GM19455 (cell line): ENCODE data around the gene OSTM1.

Experiments
- ATAC-seq: cut with Tn5 transposase; IDR thresholded peaks from one replicate; pipeline ENCODE4 v1.9.1; 2021; ENCODE audit not compliant: unreplicated experiment

Gene OSTM1

DNA sequence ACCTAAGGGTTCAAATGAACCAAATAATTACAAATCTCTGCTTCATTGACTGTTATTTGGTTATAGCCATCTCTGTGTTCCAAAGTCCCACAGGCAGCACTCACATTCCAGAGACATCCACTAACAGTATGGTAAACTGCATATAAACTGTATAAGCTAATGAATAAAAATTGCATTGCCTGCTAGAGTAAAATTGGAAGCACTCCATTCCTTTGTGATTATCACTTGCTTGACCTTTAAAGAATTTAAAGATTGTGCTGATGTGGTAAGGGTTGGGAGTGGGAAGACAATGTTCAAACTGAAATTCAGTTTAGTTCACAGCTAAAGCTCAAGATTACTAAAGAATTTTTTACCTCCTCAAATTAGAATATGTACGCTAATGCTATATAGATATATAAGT is 31.0 kb upstream of the OSTM1 start:
- no peak for ATAC-seq

DNA sequence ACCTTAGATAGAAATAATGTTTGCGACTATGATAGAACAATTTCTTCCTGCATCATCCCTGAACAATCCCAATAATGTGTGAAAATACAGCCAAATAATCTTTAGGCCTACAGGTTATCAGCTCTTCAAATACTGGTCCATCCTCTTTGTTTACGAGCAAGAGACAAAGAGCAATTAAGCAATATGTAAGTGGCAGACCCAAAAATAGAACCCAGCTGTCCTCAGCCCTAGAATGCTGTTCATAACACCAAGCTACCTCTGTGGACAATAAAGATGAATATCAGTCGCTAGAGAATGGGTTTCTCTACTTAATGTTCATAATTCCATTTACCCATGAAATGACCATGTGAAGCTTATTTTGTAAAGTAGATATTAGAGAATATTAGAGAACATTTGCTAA is 28.4 kb upstream of the OSTM1 start:
- ATAC-seq, result no peak

DNA sequence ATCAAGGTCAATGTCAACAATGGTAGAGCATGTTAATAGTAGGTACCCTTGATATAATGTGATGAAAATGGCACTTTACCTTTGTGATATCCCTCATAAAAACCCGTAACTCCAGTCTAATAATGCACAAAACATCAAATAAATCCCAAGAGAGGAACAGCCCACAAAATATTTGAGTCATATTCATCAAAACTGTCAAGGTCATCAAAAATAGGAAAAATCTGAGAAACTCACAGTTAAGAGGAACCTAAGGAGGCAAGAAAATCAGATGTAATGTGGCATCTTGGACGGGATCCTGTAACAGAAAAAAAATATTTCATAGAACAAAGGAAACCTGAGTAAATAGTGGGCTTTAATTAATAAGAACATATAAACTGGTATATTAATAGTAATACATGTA is 25.5 kb upstream of the OSTM1 start:
- ATAC-seq, result no peak

DNA sequence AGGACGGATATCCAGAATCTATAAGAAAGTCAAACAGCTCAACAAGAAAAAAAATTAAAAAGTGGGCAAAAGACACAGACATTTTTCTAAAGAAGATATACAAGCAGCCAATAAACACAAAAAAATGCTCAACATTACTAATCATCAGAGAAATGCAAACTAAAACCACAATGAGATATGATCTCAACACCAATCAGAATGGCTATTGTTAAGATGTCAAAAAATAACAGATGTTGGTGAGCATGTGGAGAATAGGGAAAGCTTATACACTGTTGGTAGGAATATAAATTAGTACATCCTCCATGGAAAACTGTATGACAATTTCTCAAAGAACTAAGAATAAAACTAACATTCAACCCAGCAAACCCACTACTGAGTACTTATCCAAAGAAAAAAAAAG is 23.3 kb upstream of the OSTM1 start:
- ATAC-seq, result no peak

DNA sequence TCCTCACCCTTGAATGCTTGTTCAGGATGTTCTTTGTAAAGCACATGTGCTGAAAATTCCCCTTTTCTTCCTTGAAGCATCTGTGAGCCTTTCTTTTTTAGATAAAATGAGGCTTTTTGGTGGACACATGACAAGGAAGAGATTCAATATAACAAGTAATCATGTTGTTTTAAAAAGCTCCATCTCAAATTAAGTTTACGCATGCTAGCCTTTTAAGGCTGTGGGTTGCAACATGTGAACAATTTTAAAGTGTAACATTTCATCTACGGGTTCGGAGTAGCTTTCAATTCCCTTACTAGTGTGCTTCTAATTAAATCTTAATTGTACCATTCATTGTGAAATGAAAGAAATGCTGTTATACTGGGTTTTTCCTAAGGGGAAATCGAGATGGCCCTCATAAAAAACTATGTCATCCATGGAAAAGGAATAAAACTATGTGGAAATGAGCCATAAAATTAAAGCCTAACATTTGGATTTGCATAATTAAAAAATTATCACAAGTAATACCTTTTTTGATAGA is 19.3 kb upstream of the OSTM1 start:
- no peak for ATAC-seq

DNA sequence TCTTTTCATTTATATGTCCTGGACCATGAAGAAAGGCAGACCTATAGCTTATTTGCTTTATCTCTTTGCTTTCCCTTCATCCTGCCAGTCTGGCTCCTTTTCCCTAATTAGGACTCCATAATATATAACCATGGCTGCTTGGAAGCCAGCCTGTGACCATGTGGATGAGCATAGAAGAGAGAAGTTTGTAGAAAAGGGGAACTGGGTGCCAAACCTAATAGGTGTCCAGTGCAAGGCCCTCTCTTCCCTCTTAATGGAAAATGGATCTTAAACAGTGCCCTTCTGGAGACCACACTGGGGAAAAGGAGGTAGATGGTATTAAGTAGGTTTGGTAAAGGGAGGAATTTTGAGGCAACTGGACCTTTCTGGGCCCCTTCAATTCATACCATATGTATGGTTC is 16.7 kb upstream of the OSTM1 start:
- no peak for ATAC-seq

DNA sequence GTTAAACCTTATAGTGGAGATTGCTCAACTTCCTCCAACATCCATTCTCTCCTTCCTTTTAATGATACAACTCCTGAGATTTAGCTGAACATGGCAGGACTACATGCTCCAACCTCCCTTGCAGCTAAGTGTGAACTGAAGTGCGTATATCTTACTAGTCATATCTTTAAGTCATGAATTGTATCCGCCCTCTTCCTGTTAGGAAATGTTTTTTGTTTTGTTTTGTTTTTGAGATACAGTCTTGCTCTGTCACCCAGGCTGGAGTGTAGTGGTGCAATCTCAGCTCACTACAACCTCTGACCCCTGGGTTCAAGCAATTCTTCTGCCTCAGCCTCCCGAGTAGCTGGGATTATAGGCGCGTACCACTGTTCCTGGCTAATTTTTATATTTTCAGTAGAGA is 8.8 kb upstream of the OSTM1 start:
- no peak for ATAC-seq

DNA sequence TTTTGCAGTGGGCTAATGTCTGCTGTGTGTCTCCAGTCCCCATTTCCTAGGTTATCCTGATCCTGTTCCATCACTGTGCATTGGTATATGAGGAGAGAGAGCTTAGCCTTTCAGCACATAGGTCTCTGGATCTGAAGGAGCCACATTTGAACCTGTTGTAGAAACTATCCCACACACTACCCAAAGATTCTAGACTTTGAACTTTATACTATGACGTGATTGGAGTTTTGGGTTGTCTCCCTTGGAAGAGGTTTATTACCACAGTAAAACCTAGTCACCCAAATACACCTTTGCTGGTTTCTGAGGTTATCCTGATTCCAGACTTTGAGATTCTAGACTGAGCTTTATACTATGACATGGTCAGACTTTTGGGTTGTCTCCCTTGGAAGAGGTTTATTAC is 8.0 kb upstream of the OSTM1 start:
- no peak for ATAC-seq

DNA sequence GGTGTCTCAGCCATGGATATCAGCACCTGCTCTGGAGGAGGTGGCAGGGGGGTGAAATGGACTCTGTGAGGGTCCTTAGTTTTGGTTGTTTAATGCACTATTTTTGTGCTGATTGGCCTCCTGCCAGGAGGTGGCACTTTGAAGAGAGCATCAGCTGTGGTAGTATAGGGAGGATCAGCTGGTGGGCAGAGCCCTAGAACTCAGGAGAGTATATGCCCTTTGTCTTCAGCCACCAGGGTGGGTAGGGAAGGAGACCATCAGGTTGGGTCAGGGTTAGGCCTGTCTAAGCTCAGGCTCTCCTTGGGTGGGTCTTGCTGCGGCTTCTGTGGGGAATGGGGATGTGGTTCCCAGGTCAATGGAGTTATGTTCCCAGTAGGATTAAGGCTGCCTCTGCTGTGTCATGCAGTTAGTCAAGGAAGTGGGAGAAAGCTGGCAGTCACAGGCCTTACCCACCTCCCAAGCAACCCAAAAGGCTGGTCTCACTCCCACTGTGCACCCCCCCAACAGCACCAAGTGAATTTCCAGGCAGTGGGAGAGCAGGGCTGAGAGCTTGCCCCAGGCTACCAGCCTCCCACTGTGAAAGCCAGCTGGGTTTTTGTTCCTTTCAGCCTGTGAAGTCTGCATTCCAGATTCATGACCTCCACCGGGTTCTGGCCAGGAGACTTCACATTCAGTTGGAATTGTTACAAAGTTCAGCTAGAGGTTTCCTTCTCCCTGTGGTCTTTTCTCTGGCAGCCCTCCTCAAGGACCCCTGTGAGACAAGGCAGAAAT is 5.7 kb upstream of the OSTM1 start:
- no peak for ATAC-seq

DNA sequence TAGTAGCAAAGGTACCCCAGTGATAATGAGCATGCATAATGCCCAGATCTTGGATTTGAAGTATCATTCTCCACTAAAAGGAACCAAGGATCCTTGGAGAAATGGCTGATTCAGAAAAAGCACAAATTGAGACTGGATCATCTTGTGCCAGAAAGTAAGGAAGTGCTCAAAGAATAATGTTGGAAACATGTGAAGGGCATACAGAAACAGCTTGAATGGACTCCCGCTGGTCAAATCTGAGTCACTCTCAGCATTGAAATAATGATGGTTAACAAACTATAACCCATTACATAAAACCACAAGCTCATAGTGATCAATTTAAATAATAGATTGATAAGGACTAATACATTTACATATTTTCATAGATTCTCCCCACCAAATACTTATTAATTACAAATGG is 3.6 kb upstream of the OSTM1 start:
- no peak for ATAC-seq

DNA sequence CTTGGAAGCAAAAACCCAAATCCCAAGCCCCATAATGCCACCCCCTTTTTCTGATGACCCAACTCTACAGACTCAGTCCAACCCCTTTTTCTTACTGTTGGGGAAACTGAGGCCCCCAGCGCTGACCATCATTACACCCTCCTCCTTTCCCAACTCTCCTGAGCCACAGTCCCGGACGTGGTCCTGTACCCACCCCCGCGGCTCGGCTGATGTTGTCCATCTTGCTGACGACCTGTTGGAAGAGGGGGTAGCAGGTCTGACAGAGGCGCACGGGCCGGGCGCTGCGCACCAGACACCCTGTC is 533 bp downstream of the OSTM1 start:
- ATAC-seq, result peak; percentile 45

DNA sequence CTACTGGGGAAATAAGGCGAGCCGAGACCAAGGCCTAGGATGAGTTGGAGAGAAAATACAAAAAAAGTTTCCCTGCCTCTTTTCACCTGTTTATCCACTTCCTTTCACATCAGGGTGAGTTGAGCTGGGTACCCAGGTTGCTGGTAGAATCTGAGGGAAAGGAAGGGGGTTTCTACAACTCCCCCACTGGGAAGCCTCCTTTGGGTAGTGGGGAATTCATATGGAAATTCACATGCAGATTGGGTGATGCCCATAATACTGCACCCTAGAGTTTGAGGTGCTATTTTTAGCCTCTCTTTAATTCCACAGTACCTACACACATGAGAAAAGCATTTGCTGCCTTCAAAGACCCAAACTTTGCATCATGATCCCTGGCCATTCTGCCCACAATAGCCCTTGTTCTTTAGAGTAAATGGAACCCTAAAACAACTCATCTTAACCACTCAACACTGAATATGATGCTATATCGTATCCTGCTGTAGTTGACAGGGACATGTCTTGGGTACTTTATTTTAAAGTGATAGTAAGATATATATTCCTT is 2.7 kb downstream of the OSTM1 start:
- no peak for ATAC-seq

DNA sequence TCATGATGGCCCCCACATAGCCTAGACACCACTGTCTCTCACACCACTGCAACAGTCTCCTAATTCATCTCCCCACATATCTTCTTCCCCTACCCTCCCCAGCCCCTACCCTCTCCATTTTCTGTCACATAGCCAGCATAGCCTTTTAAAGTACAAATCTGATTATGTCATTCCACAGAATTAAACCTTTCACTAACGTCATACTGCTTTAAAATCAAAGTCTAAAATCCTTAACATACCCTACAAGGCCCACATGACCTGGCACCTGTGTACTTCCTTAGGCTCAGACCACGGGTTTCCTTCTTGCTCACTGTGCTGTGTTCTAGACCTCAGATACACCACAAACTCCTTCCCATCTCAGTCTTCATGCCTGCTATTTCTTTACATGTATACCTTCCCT is 5.9 kb downstream of the OSTM1 start:
- ATAC-seq, result peak; percentile 53

DNA sequence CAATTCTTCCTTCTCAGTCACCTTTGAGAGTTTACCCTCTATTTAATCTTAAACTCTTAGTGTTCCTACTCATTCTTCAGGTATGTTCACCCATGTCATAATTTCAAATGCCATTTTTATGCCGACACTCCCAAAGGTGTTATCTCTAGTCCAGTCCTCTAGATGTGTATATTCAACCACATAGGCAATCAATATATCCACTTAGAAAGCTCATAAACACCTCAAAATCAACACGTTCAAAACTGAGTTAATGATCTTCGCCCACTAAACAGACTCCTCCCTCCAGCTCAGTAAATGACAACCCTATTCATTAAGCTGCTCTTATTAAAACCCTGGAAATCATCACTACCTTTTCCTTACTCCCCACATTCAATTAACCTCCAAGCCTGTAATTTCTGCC is 6.4 kb downstream of the OSTM1 start:
- ATAC-seq, result no peak

DNA sequence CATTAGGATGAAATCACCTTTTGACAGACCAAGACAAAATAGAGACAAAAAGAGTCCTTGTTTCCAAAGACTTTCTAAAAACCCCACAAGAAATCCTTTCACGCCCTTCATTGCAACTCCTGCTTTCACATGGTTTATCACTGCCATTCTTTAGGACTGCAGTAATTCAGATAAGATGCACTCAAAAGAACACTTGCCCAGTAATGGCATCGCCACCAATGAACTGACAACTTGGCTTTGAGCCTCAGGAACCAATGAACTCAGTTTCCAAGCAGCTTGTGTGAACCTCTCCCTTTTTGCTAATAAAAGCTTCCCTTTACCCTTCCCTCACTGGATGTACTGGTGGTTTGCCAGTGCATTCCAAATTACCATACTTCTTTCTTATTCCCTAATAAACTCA is 21.8 kb downstream of the OSTM1 start:
- ATAC-seq, result no peak

DNA sequence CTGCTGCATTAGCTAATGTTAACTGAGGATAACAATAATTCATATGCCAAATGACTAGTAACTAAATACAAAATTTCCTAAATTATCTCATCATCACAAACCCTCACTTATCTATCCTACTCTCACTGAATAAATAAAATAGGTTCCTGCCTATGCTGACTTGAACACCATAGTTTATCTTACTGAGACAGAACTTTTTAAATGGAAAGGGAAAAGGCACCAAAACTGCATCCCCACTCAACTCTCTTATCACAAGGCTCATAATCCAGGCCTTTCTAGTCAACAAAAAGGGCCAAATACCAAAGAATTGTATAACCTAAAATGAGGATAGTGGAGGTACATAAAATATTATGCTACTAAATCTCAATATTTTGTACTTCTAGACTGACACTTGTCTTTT is 23.1 kb downstream of the OSTM1 start:
- ATAC-seq, result no peak

DNA sequence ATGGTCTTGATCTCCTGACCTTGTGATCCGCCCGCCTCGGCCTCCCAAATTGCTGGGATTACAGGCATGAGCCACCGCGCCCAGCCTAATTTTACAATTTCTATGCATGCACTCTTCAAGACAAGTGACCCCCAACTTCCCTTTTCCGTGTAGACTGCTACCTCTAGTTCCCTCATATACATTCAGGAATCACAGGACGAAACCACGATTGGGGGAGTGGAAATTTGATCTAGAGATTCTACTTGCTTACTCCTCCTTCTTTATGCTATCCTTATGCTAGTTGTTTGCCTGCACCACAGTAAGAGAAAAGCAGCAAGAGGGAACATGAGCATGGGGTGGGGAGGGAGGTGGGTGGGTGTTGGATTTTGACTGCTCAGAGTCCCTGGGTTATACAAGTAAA is 34.9 kb downstream of the OSTM1 start:
- no peak for ATAC-seq

DNA sequence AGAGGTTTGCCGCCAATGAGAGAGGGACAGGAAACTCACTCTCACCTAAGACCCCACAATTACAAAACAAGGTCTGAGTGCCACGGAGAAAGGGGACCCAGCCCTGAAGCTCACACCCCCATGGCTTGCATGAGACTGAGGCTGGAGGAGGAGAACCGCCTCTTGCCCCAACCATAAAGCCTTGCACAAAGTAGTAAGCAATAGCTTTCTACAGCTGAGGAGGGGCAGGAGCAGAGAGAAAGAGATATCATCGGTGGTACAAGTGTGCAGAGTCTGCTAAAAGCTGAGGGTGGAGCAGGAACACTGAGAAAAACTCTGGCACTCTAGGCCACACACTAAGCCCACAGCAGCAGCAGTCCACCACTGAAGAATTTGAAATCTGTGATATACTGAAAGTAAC is 37.7 kb downstream of the OSTM1 start:
- no peak for ATAC-seq

DNA sequence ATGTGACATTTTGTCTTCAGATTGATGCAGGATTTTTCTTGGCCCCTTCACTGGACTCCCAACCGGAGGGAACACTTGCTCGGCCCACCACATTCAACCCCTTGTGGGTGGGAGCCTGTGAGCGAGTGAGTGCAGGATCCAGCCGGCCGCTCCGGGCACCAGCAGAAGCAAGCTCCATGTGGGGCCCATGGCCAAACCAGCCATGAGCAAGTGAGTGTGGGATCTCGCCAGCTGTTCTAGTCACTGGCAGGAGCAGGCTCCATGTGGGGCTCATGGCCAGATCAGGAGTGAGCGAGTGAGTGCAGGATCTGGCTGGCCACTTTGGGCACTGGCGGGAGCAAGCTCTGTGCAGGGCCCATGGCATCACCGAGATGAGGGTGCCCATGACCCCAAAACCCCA is 42.6 kb downstream of the OSTM1 start:
- ATAC-seq, result no peak

DNA sequence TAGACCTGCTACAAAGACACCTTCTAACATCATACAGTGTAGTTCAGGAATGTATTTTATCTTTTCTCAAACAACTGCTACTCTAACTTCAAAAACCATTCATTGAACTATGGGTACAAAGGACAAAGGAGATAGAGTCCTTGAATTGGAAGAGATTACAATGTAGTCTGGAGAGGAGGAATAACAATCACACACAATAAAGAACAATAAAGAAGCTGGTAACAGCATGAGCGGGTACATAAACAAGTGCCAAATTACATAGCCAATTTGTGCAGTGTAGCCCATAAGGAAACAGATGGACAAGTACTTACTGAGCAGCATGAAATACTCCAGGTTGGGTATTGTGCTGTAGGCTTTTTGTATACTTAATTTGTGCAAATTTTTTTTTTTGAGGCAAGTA is 44.3 kb downstream of the OSTM1 start:
- ATAC-seq, result no peak

DNA sequence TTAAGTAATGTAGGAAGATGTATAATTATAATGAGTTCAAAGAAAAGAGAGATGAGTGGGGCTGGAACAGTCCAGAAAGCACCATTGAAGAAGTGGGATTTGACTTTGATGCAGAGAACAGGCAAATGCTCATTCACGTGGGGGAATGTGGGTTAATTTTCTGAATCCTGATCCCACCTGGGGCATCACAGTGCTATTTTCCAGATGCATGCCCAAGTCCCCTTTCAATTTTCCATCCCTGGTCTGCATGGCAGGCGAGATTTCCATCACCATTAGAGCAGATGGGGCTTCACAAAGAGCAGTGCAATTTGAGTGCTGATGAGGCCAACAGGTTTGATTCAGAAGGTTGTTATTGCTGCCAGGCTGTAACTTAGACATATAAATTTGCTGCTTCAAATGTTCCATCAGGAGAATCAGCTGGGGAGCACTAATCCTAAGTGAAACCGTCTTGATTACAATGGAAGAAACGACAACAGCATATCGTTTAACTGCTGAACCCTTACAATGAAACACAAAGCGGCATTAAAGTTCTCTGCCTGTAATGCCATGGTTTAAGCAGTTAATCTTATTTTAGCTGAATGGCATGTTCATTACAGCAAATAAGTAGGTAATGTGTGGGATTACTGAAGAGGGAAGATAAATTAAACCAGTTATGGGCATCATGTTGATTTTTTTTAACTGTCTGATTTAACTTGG is 45.2 kb downstream of the OSTM1 start:
- no peak for ATAC-seq

DNA sequence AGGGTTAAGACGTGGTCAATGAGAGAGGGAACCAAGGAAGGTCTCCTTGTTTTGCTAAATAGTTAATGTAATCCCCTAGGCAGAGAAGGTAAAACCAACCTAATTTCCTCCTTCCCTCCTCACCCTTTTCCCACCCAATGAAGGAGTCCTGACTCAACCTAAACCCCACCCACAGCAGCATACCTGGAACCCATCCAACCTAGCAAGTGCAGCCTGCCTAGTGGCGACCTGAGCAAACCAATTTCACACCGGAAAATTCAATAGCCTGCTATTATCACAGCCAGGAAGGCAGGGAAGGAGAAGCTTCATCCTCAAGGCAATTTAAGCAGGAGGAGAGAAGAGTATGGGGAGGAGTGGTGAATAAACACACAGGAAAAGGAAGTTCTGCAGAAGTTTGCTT is 46.9 kb downstream of the OSTM1 start:
- no peak for ATAC-seq

DNA sequence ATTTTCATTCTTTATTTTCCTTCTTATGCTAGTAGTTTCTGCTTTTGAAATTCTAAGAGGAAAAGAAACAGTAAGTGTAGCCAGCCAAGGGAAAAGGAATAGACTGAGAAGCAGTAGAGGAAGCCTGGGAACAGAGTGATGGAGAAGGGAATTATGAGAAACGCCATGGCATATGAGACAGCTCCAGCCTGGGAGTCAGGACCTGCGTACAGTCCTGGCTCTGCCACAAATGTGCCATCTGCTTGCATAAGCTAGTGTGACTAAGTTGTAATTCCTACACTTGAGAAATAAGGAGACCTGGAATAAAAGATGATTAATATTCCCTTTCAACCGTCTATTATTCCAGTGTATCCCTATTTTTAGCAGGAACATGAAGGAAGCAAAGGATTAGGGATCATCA is 47.5 kb downstream of the OSTM1 start:
- ATAC-seq, result no peak
